ENCODE measurements around the gene OR4L1.
"Not testable (repeated sequence)": the region's sequence is repeated elsewhere in the genome, so short reads cannot be mapped to it uniquely, and the experiment has no call there.

OR4L1 gene

DNA sequence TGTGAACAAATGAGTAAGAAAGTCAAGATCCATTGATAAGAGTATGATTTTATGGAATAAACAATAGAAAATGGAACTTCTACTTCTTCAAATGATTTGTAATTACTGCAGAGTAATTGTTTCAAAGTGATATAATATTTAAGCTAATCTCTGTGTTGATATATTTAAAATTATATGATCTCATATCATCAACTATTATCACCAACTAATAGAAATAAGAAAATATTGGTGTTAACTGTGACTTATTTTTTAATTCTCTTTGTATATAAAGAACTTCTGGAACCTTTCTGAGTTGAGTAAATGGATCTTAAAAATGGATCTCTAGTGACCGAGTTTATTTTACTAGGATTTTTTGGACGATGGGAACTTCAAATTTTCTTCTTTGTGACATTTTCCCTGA, at the start of gene OR4L1:
Gene OR4L1, plus strand, starts transcription at position 301 of the 400 bp plus-strand sequence. Its CDS starts 0 bp downstream, at position 301.
- no peak for DNase-seq (ENCODE audit: low read depth)

DNA sequence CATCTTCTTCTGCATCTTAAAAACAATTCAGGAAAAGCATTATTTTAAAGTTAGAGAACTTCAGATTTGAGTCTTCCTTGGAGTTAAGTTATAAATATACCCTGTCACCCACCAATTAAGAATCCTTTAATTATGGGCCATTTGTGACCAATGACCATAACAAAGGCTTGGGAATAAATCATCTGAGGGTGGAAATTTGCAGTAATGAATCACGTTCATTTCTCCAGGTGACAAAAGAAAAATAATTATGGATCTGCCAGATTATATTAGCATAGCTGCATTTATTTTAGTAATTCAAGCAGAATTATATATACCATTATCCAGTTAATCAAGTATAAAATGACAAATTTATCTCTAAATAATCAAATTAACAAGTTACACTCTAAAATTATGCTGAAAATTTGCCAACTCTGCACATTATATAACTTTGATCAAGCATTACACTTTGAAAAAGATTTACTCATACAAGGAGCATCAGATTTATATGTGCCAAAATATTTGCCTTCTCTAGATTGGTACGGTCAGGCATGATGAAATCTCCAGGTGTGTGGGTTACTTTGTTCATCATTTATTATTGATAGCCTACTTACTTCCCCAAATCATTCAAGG, 40.5 kb upstream of the OR4L1 start, which contains the start of gene OR4K14:
Gene OR4K14, minus strand, starts transcription at position 51 of the 609 bp plus-strand sequence. CDS start 4,114 bp downstream, outside the sequence.
- no peak for DNase-seq (ENCODE audit: low read depth)

GRCh38 chr14:20031058-20031457, 28.8 kb upstream of the OR4L1 start:
- DNase-seq (ENCODE audit: low read depth) = no peak

DNA sequence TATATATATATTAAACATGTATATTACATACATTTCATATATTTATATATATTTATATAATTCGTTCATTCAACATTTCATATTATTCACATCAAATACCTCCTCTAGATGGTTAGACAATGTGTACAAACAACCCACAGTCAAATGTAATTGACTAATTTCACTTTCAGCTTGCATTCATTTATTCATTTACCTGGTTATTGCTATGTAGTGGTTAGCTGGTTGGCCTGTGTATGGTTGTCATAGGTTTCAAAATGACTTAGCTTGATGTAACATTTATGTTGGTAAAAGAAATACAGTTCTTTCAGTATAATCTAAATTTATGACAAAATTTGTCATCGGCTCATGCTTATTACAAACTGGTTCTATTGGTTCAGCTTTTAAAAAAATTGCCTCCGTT, 24.4 kb upstream of the OR4L1 start:
- no peak for DNase-seq (ENCODE audit: low read depth)

DNA sequence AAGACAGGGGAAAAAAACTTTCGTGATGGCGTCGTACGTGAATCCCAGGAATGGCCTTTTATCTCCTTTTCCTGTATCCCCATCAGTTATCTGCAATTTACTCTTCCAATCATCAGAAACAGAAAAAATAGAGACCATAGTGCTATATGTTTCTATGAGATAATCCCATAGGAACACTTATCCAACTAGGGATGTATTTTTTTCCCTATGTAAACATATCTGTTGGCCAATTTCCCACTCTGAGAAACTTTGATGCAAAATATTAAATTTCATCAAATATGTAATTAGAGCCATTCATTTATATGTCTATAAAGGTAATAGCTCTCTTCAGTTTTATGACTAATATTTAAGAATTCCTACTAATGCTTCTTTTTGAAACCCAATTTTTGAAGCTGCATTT, 23.9 kb upstream of the OR4L1 start, which contains the start of gene OR4K13:
Gene OR4K13, minus strand, starts transcription at position 101 of the 400 bp plus-strand sequence. CDS start 1,280 bp downstream, outside the sequence.
- DNase-seq (ENCODE audit: low read depth) = no peak

GRCh38 chr14:20044243-20044642, 15.6 kb upstream of the OR4L1 start:
- no peak for DNase-seq (ENCODE audit: low read depth)

- DNase-seq (ENCODE audit: low read depth) = no peak
Observed at GRCh38 chr14:20048202-20048601, 11.6 kb upstream of the OR4L1 start.

GRCh38 chr14:20092050-20092449, 32.2 kb downstream of the OR4L1 start:
- DNase-seq (ENCODE audit: low read depth) = no peak

DNA sequence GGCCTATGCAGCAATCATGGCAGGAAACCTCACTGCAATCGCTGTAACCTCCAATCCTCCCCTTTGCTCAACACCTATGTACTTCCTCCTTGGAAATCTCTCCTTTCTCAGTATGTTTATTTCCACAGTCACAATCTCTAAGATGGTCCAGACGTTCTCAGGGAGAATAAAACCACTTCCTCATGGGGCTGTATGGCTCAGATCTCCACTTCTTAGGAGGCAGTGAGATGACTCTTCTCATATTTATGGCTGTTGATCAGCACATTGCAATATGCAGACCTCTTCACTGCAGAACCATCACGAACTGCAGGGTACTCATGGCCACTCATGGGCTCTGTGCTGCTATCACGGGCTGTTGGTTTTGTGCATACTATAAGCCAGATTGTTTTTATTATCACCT, 33.6 kb downstream of the OR4L1 start:
- DNase-seq (ENCODE audit: low read depth) = peak; percentile 10

GRCh38 chr14:20098926-20099770, 39.3 kb downstream of the OR4L1 start:
- DNase-seq (ENCODE audit: low read depth) = not testable (repeated sequence)

- DNase-seq (ENCODE audit: low read depth) = no peak
Observed at GRCh38 chr14:20110438-20110837, 50.6 kb downstream of the OR4L1 start, which contains the start of gene OR4K17. TSS of gene OR4K17 (plus strand) at chr14:20110739. CDS start at chr14:20117500, 6,761 bp downstream.

Data from HS-5 (cell line).